Activated naive CD8-positive, alpha-beta T cell (primary cell): ENCODE measurements around the gene MTA2.
"Not testable (repeated sequence)": the region's sequence is repeated elsewhere in the genome, so short reads cannot be mapped to it uniquely, and the experiment has no call there.

Experiments used
- H3K27ac Mint-ChIP-seq: one replicate; pipeline ENCODE4 v1.8.0; 2021; ENCODE audit warnings: mixed read lengths
- H3K27me3 Mint-ChIP-seq: one replicate; pipeline ENCODE4 v1.8.0; 2021; ENCODE audit warnings: mixed read lengths
- H3K36me3 Mint-ChIP-seq: one replicate; pipeline ENCODE4 v1.8.0; 2021; ENCODE audit warnings: mixed read lengths
- H3K4me1 Mint-ChIP-seq: one replicate; pipeline ENCODE4 v1.8.0; 2021; ENCODE audit warnings: low read depth, mixed read lengths
- H3K4me3 Mint-ChIP-seq: one replicate; pipeline ENCODE4 v1.8.0; 2021; ENCODE audit warnings: mild to moderate bottlenecking, mixed read lengths
- H3K9me3 Mint-ChIP-seq: one replicate; pipeline ENCODE4 v1.8.0; 2021; ENCODE audit warnings: low read depth, mixed read lengths

The MTA2 gene

GRCh38 chr11:62591448-62592145 is 10.1 kb downstream of the MTA2 start, which contains the start of gene TUT1:
TSS of gene TUT1 (minus strand) at chr11:62591523. CDS start at chr11:62591485, 38 bp downstream.
- H3K27me3 Mint-ChIP-seq: no peaks in the 10 kb centered on the region
- peaks cover 45% of the 10 kb centered on the region for H3K4me1 Mint-ChIP-seq
- no peaks in the 10 kb centered on the region for H3K9me3 Mint-ChIP-seq
- H3K4me3 Mint-ChIP-seq: peak within 1 kb of the TSS; percentile 95
- H3K27ac Mint-ChIP-seq: peak within 1 kb of the TSS; percentile 91
- H3K36me3 Mint-ChIP-seq: peaks cover 5% of the 10 kb centered on the region

- peak overlapping the region; percentile 91 for H3K27ac Mint-ChIP-seq
- H3K36me3 Mint-ChIP-seq: peaks cover 5% of the 10 kb centered on the region
- no peaks in the 10 kb centered on the region for H3K27me3 Mint-ChIP-seq
- H3K4me1 Mint-ChIP-seq: peaks cover 39% of the 10 kb centered on the region
- no peaks in the 10 kb centered on the region for H3K9me3 Mint-ChIP-seq
- H3K4me3 Mint-ChIP-seq: peak overlapping the region; percentile 95
Observed at GRCh38 chr11:62588966-62589637, 12.6 kb downstream of the MTA2 start.

- H3K27ac Mint-ChIP-seq, H3K36me3 Mint-ChIP-seq, H3K27me3 Mint-ChIP-seq, H3K4me3 Mint-ChIP-seq, H3K9me3 Mint-ChIP-seq: not testable (repeated sequence)
- peaks cover 24% of the 10 kb centered on the region for H3K4me1 Mint-ChIP-seq
Observed at GRCh38 chr11:62585356-62585755, 16.3 kb downstream of the MTA2 start.

GRCh38 chr11:62581735-62582134 is 19.9 kb downstream of the MTA2 start:
- H3K4me3 Mint-ChIP-seq, H3K4me1 Mint-ChIP-seq, H3K27me3 Mint-ChIP-seq, H3K36me3 Mint-ChIP-seq, H3K9me3 Mint-ChIP-seq, H3K27ac Mint-ChIP-seq: not testable (repeated sequence)

- Mint-ChIP-seq H3K4me1 (peaks cover 8% of the 10 kb centered on the region), H3K36me3 (peaks cover 5% of the 10 kb centered on the region), H3K4me3 (no peak overlapping the region), H3K27ac (peak overlapping the region; percentile 58), H3K9me3 (no peaks in the 10 kb centered on the region), H3K27me3 (no peaks in the 10 kb centered on the region)
Observed at GRCh38 chr11:62580959-62581715, 20.5 kb downstream of the MTA2 start.

- Mint-ChIP-seq H3K27me3 (no peaks in the 10 kb centered on the region), H3K27ac (no peak overlapping the region), H3K9me3 (no peaks in the 10 kb centered on the region), H3K4me3 (no peak overlapping the region), H3K4me1 (peaks cover 15% of the 10 kb centered on the region), H3K36me3 (peaks cover 5% of the 10 kb centered on the region)
Observed at GRCh38 chr11:62579252-62579651, 22.4 kb downstream of the MTA2 start.

- H3K27ac Mint-ChIP-seq: no peak overlapping the region
- no peaks in the 10 kb centered on the region for H3K9me3 Mint-ChIP-seq
Observed at GRCh38 chr11:62578541-62578940, 23.1 kb downstream of the MTA2 start.

GRCh38 chr11:62577046-62577714 is 24.5 kb downstream of the MTA2 start:
- Mint-ChIP-seq H3K36me3 (peaks cover 11% of the 10 kb centered on the region), H3K27ac (no peak overlapping the region), H3K4me1 (peaks cover 26% of the 10 kb centered on the region), H3K4me3 (no peak overlapping the region), H3K27me3 (no peaks in the 10 kb centered on the region), H3K9me3 (no peaks in the 10 kb centered on the region)

More at GRCh38 chr11:62578541-62578940, 23.1 kb downstream of the MTA2 start:
- H3K4me3 Mint-ChIP-seq: no peak overlapping the region
- peaks cover 5% of the 10 kb centered on the region for H3K36me3 Mint-ChIP-seq
- H3K27me3 Mint-ChIP-seq: no peaks in the 10 kb centered on the region
- peaks cover 19% of the 10 kb centered on the region for H3K4me1 Mint-ChIP-seq

GRCh38 chr11:62575837-62576236 is 25.8 kb downstream of the MTA2 start:
- Mint-ChIP-seq H3K36me3 (peaks cover 17% of the 10 kb centered on the region), H3K9me3 (no peaks in the 10 kb centered on the region), H3K27me3 (no peaks in the 10 kb centered on the region), H3K27ac (peak overlapping the region; percentile 98), H3K4me3 (peak overlapping the region; percentile 82), H3K4me1 (peaks cover 37% of the 10 kb centered on the region)

- no peaks in the 10 kb centered on the region for H3K27me3 Mint-ChIP-seq
- peak overlapping the region; percentile 99 for H3K4me3 Mint-ChIP-seq
- H3K36me3 Mint-ChIP-seq: peaks cover 17% of the 10 kb centered on the region
- peaks cover 41% of the 10 kb centered on the region for H3K4me1 Mint-ChIP-seq
- H3K9me3 Mint-ChIP-seq: no peaks in the 10 kb centered on the region
- peak overlapping the region; percentile 98 for H3K27ac Mint-ChIP-seq
Observed at GRCh38 chr11:62575156-62575555, 26.5 kb downstream of the MTA2 start.

GRCh38 chr11:62574363-62575071 is 27.1 kb downstream of the MTA2 start:
- H3K36me3 Mint-ChIP-seq: peaks cover 17% of the 10 kb centered on the region
- peak overlapping the region; percentile 99 for H3K4me3 Mint-ChIP-seq
- H3K27ac Mint-ChIP-seq: peak overlapping the region; percentile 98
- no peaks in the 10 kb centered on the region for H3K27me3 Mint-ChIP-seq
- H3K9me3 Mint-ChIP-seq: no peaks in the 10 kb centered on the region
- H3K4me1 Mint-ChIP-seq: peaks cover 47% of the 10 kb centered on the region

GRCh38 chr11:62573592-62574362 is 27.9 kb downstream of the MTA2 start, which contains the start of gene EEF1G:
TSS of gene EEF1G (minus strand) at chr11:62573891. CDS start at chr11:62573842, 49 bp downstream.
- H3K9me3 Mint-ChIP-seq: no peaks in the 10 kb centered on the region
- peaks cover 17% of the 10 kb centered on the region for H3K36me3 Mint-ChIP-seq
- no peaks in the 10 kb centered on the region for H3K27me3 Mint-ChIP-seq
- H3K4me3 Mint-ChIP-seq: peak within 1 kb of the TSS; percentile 99
- peak within 1 kb of the TSS; percentile 98 for H3K27ac Mint-ChIP-seq
- H3K4me1 Mint-ChIP-seq: peaks cover 49% of the 10 kb centered on the region

GRCh38 chr11:62573006-62573591 is 28.6 kb downstream of the MTA2 start:
- H3K27me3 Mint-ChIP-seq: no peaks in the 10 kb centered on the region
- H3K4me3 Mint-ChIP-seq: peak overlapping the region; percentile 99
- H3K4me1 Mint-ChIP-seq: peaks cover 49% of the 10 kb centered on the region
- peaks cover 17% of the 10 kb centered on the region for H3K36me3 Mint-ChIP-seq
- H3K27ac Mint-ChIP-seq: peak overlapping the region; percentile 98
- no peaks in the 10 kb centered on the region for H3K9me3 Mint-ChIP-seq
